GM12878 (cell line): Measurements from ENCODE around the gene NKAIN2. TPM values are rescaled to one million over a fixed set of nuclear protein-coding genes. Genes with fewer than 3 reads are reported as not detected.
"Not testable (repeated sequence)": the region's sequence is repeated elsewhere in the genome, so short reads cannot be mapped to it uniquely, and the experiment has no call there.

Experiments used
- ATAC-seq: fragments of 200-7000 bp; cut with Tn5 transposase; 3 replicates; pipeline ENCODE4 v1.9.1; 2020; ENCODE audit warnings: mild to moderate bottlenecking, moderate library complexity
- BruUV-seq: library from RNA; stranded (reverse); fragments of 400-500 nt; replicated peaks from 2 replicates; lab custom pipeline; 2021; lab: Mats Ljungman, UMichigan
- CTCF ChIA-PET: fragments of 300-600 bp; sonication (Branson Sonifier 250); formaldehyde crosslinking; extraction: SDS; loops from one replicate; lab custom pipeline; 2021; ENCODE audit warnings: inconsistent platforms; lab: Yijun Ruan, JAX
- POLR2A ChIA-PET: fragments of 350-600 bp; formaldehyde crosslinking; extraction: SDS; loops from one replicate; lab custom pipeline; 2021; ENCODE audit warnings: inconsistent platforms; lab: Charles Lee
- RAD21 ChIA-PET: fragments of 300-600 bp; sonication (Branson Sonifier 250); formaldehyde crosslinking; loops from one replicate; lab custom pipeline; 2023; ENCODE audit warnings: antibody characterized with exemption; ENCODE audit not compliant: unreplicated experiment; lab: Charles Lee
- SMC1A ChIA-PET: fragments of 300-600 bp; sonication (Branson Sonifier 250); formaldehyde crosslinking; loops from one replicate; lab custom pipeline; 2023; ENCODE audit not compliant: unreplicated experiment, uncharacterized antibody; lab: Charles Lee
- DNase-seq: peaks from one replicate; pipeline ENCODE4 v3.0.0-alpha.2; 2011; ENCODE audit warnings: low read depth, low spot score
- FAIRE-seq: peaks from 3 replicates; lab custom pipeline; 2011; peaks lifted over from hg19 to GRCh38; lab: Jason Lieb, UNC
- H2AFZ ChIP-seq: 2 replicates; pipeline ENCODE4 v1.6.0; 2011; ENCODE audit warnings: low read depth, low read length, control low read depth; ENCODE audit not compliant: control insufficient read depth
- H3K27ac ChIP-seq: 2 replicates; pipeline ENCODE4 v1.5.1; 2011; ENCODE audit warnings: control low read depth; ENCODE audit not compliant: control insufficient read depth, insufficient read depth
- H3K27me3 ChIP-seq, 2 experiments: replicated peaks in 1 of 2; 2 replicates each; pipeline versions ENCODE4 v1.6.0 to v1.6.1; 2011; ENCODE audit warnings: low read length in 1 of 2; ENCODE audit not compliant: control insufficient read depth in 2 of 2, insufficient read depth in 2 of 2
- H3K36me3 ChIP-seq, 2 experiments: 2 replicates each; pipeline ENCODE4 v1.5.1; 2011; ENCODE audit warnings: low read length in 1 of 2; ENCODE audit not compliant: control insufficient read depth in 2 of 2, insufficient read depth in 2 of 2
- H3K4me1 ChIP-seq: 2 replicates; pipeline ENCODE4 v1.6.1; 2011; ENCODE audit warnings: mild to moderate bottlenecking, low read length, moderate library complexity, mixed read lengths; ENCODE audit not compliant: control insufficient read depth, insufficient read depth
- H3K4me2 ChIP-seq: 2 replicates; pipeline ENCODE4 v1.6.0; 2011; ENCODE audit warnings: control low read depth; ENCODE audit not compliant: control insufficient read depth, insufficient read depth
- H3K4me3 ChIP-seq: fragments of 200-600 bp; sonication (generic); 2 replicates; pipeline ENCODE4 v1.5.1; 2016
- H3K79me2 ChIP-seq: 2 replicates; pipeline ENCODE4 v1.6.0; 2011; ENCODE audit warnings: low read length; ENCODE audit not compliant: control insufficient read depth, insufficient read depth
- H3K9ac ChIP-seq: 2 replicates; pipeline ENCODE4 v1.8.0; 2011; ENCODE audit warnings: low read length, control low read depth, mixed read lengths; ENCODE audit not compliant: control insufficient read depth, insufficient read depth
- H3K9me3 ChIP-seq: replicated peaks from 3 replicates; pipeline ENCODE4 v1.5.1; 2011; ENCODE audit warnings: mild to moderate bottlenecking, low read length; ENCODE audit not compliant: control insufficient read depth, insufficient read depth
- H4K20me1 ChIP-seq: 2 replicates; pipeline ENCODE4 v1.6.0; 2011; ENCODE audit not compliant: control insufficient read depth, insufficient read depth
- CHD1 ChIP-seq: IDR thresholded peaks from 2 replicates; pipeline ENCODE4 v1.6.1; 2012; ENCODE audit warnings: low read depth, low read length, improper control_type of control experiment
- GABPA ChIP-seq: IDR thresholded peaks from 2 replicates; pipeline ENCODE4 v1.6.1; 2014; ENCODE audit warnings: antibody characterized with exemption, low read depth, mild to moderate bottlenecking, inconsistent platforms
- HDAC6 ChIP-seq: fragments of 200-600 bp; sonication (generic); IDR thresholded peaks from one replicate; pipeline ENCODE4 v1.8.0; 2017; ENCODE audit warnings: antibody characterized with exemption; ENCODE audit not compliant: unreplicated experiment
- JUNB ChIP-seq: IDR thresholded peaks from 2 replicates; pipeline ENCODE4 v1.6.1; 2016; ENCODE audit warnings: antibody characterized with exemption, mild to moderate bottlenecking
- JUND ChIP-seq: IDR thresholded peaks from 2 replicates; pipeline ENCODE4 v1.6.1; 2012; ENCODE audit warnings: low read depth, mild to moderate bottlenecking, low read length, improper control_type of control experiment, moderate library complexity
- RAD51 ChIP-seq: fragments of 450-650 bp; IDR thresholded peaks from 2 replicates; pipeline ENCODE4 v1.6.1; 2016; ENCODE audit warnings: moderate library complexity, mild to moderate bottlenecking, inconsistent platforms
- SREBF1 ChIP-seq: IDR thresholded peaks from 2 replicates; pipeline ENCODE4 v1.6.1; 2012; ENCODE audit warnings: mild to moderate bottlenecking, low read length
- ZNF384 ChIP-seq: IDR thresholded peaks from 2 replicates; pipeline ENCODE4 v1.6.1; 2012; ENCODE audit warnings: low read depth, mild to moderate bottlenecking, low read length, improper control_type of control experiment, borderline replicate concordance
- WGBS: methylation state at CpG from one replicate; pipeline ENCODE4 v1.1.6; 2016; ENCODE audit warnings: low lambda C conversion rate; ENCODE audit not compliant: insufficient replicate concordance, insufficient coverage; ENCODE audit errors: missing lambda C conversion rate; 5-methylcytosine and 5-hydroxymethylcytosine counted together
- in situ Hi-C: fragments of 300-500 bp; cut with MboI; formaldehyde crosslinking; loops from 9 replicates; pipeline ENCODE4 v1.14.3; 2018; ENCODE audit warnings: mixed read lengths
- intact Hi-C: fragments of 100-400 bp; cut with micrococcal nuclease; formaldehyde crosslinking; loops from one replicate; pipeline ENCODE4 v1.14.2; 2022; ENCODE audit not compliant: unreplicated experiment
- polyA plus RNA-seq, 11 experiments: library from polyadenylated mRNA; depleted of rRNA in 4 of 11; unstranded in 6 of 11; stranded (reverse) in 5 of 11; fragments of >200 nt; fragmentation: Nextera tagmentation in 4 of 11; fragmentation: Illumina TruSeq in 1 of 11; extraction: Ambion mirVana in 4 of 11; extraction: Trizol in 1 of 11; gene quantifications; 1 replicate in 1 of 11; 2 replicates in 10 of 11; pipeline versions ENCODE4 v1.2.1 to v1.2.3, GENCODE V29; 2011 to 2016; ENCODE audit warnings: inconsistent platforms in 2 of 11, missing spikeins in 2 of 11, low read depth in 1 of 11
- total RNA-seq, 4 experiments: library from RNA; depleted of rRNA in 3 of 4; stranded (reverse); fragments of >200 nt in 3 of 4; fragmentation: Illumina TruSeq in 1 of 4; extraction: Trizol in 1 of 4; gene quantifications; 2 replicates each; pipeline versions ENCODE4 v1.2.1 to v1.2.3, GENCODE V29; 2013 to 2021

NKAIN2 gene
- total and polyA plus RNA-seq, 10 of the 15 experiments (the other 5 are each of a cell fraction or from before 2014, with no cell fraction given): not detected

- TF ChIP-seq JUND (no peak), SREBF1 (no peak), RAD51 (no peak)
Measured at GRCh38 chr6:124163676-124164075, 360.0 kb downstream of the NKAIN2 start (continued).

- Histone ChIP-seq H3K27ac (no peak overlapping the region), H2AFZ (no peak overlapping the region), H3K4me1 (no peaks in the 10 kb centered on the region), H3K9me3 (no peaks in the 10 kb centered on the region), H3K4me3 (no peak overlapping the region), H3K36me3 (no peaks in the 10 kb centered on the region), H3K9ac (no peak overlapping the region), H3K4me2 (no peak overlapping the region), H3K79me2 (no peaks in the 10 kb centered on the region), H3K27me3 (no peaks in the 10 kb centered on the region), H4K20me1 (no peaks in the 10 kb centered on the region)
- intact Hi-C loops: no loop called here
- ChIA-PET RAD21 (no interaction called here), CTCF (no interaction called here), SMC1A (no interaction called here), POLR2A (no interaction called here)
- BruUV-seq: no TSS peak
- 23% methylated on average over 7 of the region's 7 CpGs for WGBS
- FAIRE-seq (no peak), ATAC-seq (no peak), DNase-seq (no peak)
- in situ Hi-C loops: no loop called here
- TF ChIP-seq JUNB (no peak), ZNF384 (no peak), CHD1 (no peak), HDAC6 (no peak), GABPA (no peak)
Measured at GRCh38 chr6:124164343-124164742, 360.7 kb downstream of the NKAIN2 start.

- intact Hi-C loops, SMC1A ChIA-PET, DNase-seq, H4K20me1 ChIP-seq, H3K4me1 ChIP-seq, H3K4me3 ChIP-seq, H3K27me3 ChIP-seq, H3K79me2 ChIP-seq, BruUV-seq, FAIRE-seq, POLR2A ChIA-PET, CTCF ChIA-PET, ATAC-seq, RAD21 ChIA-PET, H3K4me2 ChIP-seq, H3K36me3 ChIP-seq, H3K9me3 ChIP-seq, H2AFZ ChIP-seq, H3K9ac ChIP-seq, in situ Hi-C loops, H3K27ac ChIP-seq: not testable (repeated sequence)
- 33% methylated on average over 1 of the region's 1 CpG for WGBS
Measured at GRCh38 chr6:124167249-124167648, 363.6 kb downstream of the NKAIN2 start.
